Prostate gland (tissue), 2 donors: ENCODE measurements around the gene PODXL2. TPM values are rescaled to one million over a fixed set of nuclear protein-coding genes. Genes with fewer than 3 reads are reported as not detected.

Experiments used
- DNase-seq: peaks from one replicate; pipeline ENCODE4 v3.0.0-alpha.2; 2019; ENCODE audit warnings: low spot score
- H3K27ac ChIP-seq, 2 donors: fragments of 200-600 bp; sonication (generic); 2 replicates each; pipeline ENCODE4 v1.5.1; 2017 to 2019
- H3K27me3 ChIP-seq: fragments of 200-600 bp; sonication (generic); replicated peaks from 2 replicates; pipeline ENCODE4 v1.5.1; 2019; ENCODE audit not compliant: insufficient read depth
- H3K36me3 ChIP-seq, 2 donors: fragments of 200-600 bp; sonication (generic); 1 replicate in 1 of 2; 2 replicates in 1 of 2; pipeline versions ENCODE4 v1.5.1 to v1.8.1; 2017 to 2019
- H3K4me1 ChIP-seq: fragments of 200-600 bp; sonication (generic); replicated peaks from 2 replicates; pipeline ENCODE4 v1.5.1; 2019
- H3K4me3 ChIP-seq, 2 donors: fragments of 200-600 bp; sonication (generic); 2 replicates each; pipeline ENCODE4 v1.5.1; 2017 to 2019
- H3K9me3 ChIP-seq: fragments of 200-600 bp; sonication (generic); 2 replicates; pipeline ENCODE4 v1.5.1; 2017
- POLR2A ChIP-seq: fragments of 450-650 bp; IDR thresholded peaks from one replicate; pipeline ENCODE4 v1.6.1; 2016; ENCODE audit warnings: antibody characterized with exemption, mild to moderate bottlenecking
- POLR2AphosphoS5 ChIP-seq: sonication (generic); formaldehyde crosslinking; IDR thresholded peaks from one replicate; pipeline ENCODE4 v1.6.1; 2017; ENCODE audit warnings: antibody characterized with exemption
- WGBS: methylation state at CpG from one replicate; pipeline ENCODE4 v1.1.5; 2018; 5-methylcytosine and 5-hydroxymethylcytosine counted together
- intact Hi-C: fragments of 100-400 bp; cut with DNase I; formaldehyde crosslinking; loops from one replicate; pipeline ENCODE4 v1.14.2; 2022
- total RNA-seq, 2 donors: library from RNA; depleted of rRNA; stranded (reverse); fragments of >200 nt; gene quantifications; one replicate each; pipeline ENCODE4 v1.1.0, GENCODE V29; 2016
- TF ChIP-seq, protein P1 (sequence below), 4 experiments: fragments of 200-600 bp in 2 of 4; fragments of 450-650 bp in 2 of 4; sonication (generic) in 2 of 4; IDR thresholded peaks; 1 replicate in 3 of 4; 2 replicates in 1 of 4; pipeline ENCODE4 v1.5.1; 2016 to 2019; ENCODE audit warnings: antibody characterized with exemption in 4 of 4, mild to moderate bottlenecking in 2 of 4, moderate library complexity in 2 of 4

Gene PODXL2
- total RNA-seq, 2 donors from 2014 or later, result 63.9 to 73.7 TPM

DNA sequence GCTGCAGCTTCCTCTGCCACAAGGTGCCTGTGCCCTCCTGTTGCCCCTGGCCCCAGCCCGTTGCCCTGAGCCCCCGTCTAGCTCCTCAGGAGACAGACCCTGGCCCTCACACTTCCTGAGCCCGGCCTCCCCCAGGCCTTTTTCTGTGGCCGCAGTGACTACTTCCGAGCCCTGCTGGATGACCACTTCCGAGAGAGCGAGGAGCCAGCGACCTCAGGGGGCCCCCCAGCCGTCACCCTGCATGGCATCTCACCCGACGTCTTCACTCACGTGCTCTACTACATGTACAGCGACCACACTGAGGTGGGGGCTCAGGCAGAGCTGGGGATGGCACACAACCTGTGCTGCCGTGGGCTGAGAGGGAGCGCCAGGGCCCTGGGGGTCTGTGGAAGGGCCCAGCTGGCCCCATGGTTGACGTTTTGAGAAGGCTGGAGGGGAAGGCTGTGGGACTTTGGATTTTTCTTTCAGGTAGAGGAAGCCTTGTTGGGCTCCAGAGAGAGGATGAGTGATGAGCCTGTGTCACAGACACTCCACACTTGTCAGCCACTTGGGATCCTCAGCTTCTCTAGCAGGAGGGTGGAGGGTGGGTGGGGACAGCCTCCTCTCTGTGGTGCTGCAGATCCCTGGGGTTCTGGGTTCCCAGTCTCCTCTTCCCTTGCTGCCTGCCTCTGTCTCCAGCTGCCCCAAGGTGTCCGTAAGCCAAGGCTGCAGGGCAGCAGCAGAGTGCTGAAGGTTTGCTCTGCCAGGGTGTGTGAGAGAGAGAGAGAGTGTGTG, 48.7 kb downstream of the PODXL2 start:
- DNase-seq, result no peak
- Histone ChIP-seq H3K4me3 (no peak overlapping the region), H3K36me3 (peaks cover 0 to 8% of the 10 kb centered on the region in 2 donors), H3K27me3 (no peaks in the 10 kb centered on the region), H3K4me1 (no peaks in the 10 kb centered on the region), H3K9me3 (no peaks in the 10 kb centered on the region), H3K27ac (no peak overlapping the region)
- no peak for TF ChIP-seq POLR2AphosphoS5
- 89% methylated on average over 17 of the region's 17 CpGs for WGBS
- intact Hi-C loops, result loop anchor here (10.0 kb wide), 1 partner anchor 377 kb away; the partner anchor contains the start of gene SEC61A1

DNA sequence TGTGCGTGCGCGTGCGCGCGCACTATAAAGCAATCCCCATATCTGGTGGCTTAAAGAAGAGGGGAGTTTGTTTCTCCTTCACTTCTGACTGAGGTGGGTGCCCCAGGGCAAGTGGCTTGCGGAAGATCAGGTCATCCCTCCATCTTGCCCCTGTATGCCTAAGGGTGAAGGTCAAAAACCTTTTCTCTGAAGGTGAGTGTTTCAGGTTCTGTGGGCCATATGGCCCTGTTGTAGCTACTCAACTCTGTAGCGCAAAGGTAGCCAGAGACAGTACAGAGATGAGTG, 49.3 kb downstream of the PODXL2 start:
- no peak overlapping the region for H3K4me3 ChIP-seq
- no peaks in the 10 kb centered on the region for H3K4me1 ChIP-seq
- H3K27me3 ChIP-seq, result no peaks in the 10 kb centered on the region
- WGBS, result 90% methylated on average over 8 of the region's 8 CpGs
- TF ChIP-seq, protein P1, sequence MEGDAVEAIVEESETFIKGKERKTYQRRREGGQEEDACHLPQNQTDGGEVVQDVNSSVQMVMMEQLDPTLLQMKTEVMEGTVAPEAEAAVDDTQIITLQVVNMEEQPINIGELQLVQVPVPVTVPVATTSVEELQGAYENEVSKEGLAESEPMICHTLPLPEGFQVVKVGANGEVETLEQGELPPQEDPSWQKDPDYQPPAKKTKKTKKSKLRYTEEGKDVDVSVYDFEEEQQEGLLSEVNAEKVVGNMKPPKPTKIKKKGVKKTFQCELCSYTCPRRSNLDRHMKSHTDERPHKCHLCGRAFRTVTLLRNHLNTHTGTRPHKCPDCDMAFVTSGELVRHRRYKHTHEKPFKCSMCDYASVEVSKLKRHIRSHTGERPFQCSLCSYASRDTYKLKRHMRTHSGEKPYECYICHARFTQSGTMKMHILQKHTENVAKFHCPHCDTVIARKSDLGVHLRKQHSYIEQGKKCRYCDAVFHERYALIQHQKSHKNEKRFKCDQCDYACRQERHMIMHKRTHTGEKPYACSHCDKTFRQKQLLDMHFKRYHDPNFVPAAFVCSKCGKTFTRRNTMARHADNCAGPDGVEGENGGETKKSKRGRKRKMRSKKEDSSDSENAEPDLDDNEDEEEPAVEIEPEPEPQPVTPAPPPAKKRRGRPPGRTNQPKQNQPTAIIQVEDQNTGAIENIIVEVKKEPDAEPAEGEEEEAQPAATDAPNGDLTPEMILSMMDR (IDR thresholded peaks at IDR 0.05), result no peak
- TF ChIP-seq POLR2A (no peak), POLR2AphosphoS5 (no peak)
- no peak overlapping the region for H3K27ac ChIP-seq
- H3K9me3 ChIP-seq, result no peaks in the 10 kb centered on the region
- intact Hi-C loops, result loop anchor here (10.0 kb wide), 1 partner anchor 377 kb away; the partner anchor contains the start of gene SEC61A1
- peaks cover 0 to 8% of the 10 kb centered on the region in 2 donors for H3K36me3 ChIP-seq
- DNase-seq, result no peak

DNA sequence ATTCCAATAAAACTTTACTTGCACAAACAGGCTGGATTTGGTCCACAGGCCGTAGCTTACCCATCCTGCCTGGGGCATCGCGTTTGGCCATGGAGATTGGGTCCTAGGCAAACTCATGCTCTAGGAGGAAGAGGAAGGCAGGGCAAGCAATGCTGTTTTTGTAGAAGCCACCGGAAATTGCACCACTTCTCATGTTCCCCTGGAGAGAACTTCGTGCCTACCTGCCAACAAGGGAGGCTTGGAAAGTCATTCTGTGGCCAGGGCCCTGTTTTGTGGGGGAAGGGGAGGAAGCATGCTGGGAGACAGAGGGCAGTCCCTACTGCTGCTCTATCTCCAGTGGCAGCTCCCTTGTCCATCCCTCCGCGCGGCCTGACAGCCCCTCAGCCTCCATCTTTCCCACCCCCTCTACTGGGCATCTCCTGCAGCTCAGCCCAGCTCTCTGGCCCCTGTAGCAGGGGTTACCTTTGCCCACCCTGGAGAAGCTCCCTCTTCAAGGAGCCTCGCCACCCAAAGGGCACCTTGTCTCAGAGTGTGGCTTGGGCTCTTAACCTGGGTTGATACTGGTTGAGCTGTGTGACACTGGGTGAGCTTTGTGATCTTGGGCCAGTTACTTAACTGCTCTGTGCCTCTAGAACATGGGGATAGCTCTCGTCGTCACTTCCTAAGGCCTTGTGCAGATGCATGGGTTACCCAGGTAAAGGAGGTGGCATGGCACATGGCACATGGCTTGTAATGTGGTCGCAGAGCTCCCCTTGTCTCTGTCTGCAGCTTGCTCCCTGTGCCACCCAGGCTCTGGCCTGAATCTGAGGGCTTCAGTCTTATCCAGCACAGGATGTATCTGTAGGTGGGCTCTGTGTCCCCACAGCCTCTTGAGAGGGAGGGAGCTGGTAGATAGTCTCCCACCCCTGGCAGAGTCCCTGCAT, 49.9 kb downstream of the PODXL2 start:
- no peak for DNase-seq
- Histone ChIP-seq H3K27me3 (no peaks in the 10 kb centered on the region), H3K27ac (no peak overlapping the region), H3K9me3 (no peaks in the 10 kb centered on the region), H3K36me3 (peaks cover 0 to 8% of the 10 kb centered on the region in 2 donors), H3K4me1 (no peaks in the 10 kb centered on the region), H3K4me3 (no peak overlapping the region)
- WGBS, result 71% methylated on average over 12 of the region's 12 CpGs
- intact Hi-C loops, result loop anchor here (10.0 kb wide), 1 partner anchor 376 kb away; the partner anchor contains the start of gene SEC61A1
- TF ChIP-seq POLR2A, result no peak
- TF ChIP-seq, protein P1 (IDR thresholded peaks at IDR 0.05), result no peak
- TF ChIP-seq POLR2AphosphoS5, result no peak

DNA sequence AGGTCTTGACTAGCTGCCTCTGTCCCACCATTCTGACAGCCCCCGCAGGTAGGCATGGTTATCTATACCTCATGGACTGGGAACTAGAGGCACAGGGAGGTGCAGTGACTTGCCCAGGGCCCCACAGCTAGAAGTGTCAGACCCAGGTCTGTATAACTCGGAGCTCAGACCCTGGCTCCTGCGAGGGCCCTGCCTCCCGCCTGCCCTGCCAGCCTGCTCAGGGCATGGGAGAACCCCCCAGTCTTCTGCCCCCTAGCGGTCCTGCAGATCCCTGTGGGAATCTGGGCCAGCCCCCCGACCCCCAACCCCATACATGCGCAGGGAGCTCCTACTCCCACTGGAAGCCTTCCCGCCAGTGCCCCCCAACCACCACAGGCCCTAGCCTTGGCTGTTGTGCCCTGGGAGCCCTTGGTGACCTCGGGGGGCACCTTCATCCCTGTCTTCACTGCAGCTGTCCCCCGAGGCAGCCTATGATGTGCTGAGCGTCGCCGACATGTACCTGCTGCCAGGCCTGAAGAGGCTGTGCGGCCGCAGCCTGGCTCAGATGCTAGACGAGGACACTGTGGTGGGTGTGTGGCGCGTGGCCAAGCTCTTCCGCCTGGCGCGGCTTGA, 50.7 kb downstream of the PODXL2 start:
- no peaks in the 10 kb centered on the region for H3K4me1 ChIP-seq
- no peaks in the 10 kb centered on the region for H3K27me3 ChIP-seq
- H3K9me3 ChIP-seq, result no peaks in the 10 kb centered on the region
- WGBS, result 94% methylated on average over 21 of the region's 21 CpGs
- TF ChIP-seq, protein P1 (IDR thresholded peaks at IDR 0.05), result no peak
- TF ChIP-seq POLR2A (no peak), POLR2AphosphoS5 (no peak)
- intact Hi-C loops, result loop anchor here (10.0 kb wide), 1 partner anchor 375 kb away; the partner anchor contains the start of gene SEC61A1
- no peak overlapping the region for H3K4me3 ChIP-seq
- DNase-seq, result no peak
- H3K27ac ChIP-seq, result no peak overlapping the region
- H3K36me3 ChIP-seq, result peaks cover 0 to 8% of the 10 kb centered on the region in 2 donors

DNA sequence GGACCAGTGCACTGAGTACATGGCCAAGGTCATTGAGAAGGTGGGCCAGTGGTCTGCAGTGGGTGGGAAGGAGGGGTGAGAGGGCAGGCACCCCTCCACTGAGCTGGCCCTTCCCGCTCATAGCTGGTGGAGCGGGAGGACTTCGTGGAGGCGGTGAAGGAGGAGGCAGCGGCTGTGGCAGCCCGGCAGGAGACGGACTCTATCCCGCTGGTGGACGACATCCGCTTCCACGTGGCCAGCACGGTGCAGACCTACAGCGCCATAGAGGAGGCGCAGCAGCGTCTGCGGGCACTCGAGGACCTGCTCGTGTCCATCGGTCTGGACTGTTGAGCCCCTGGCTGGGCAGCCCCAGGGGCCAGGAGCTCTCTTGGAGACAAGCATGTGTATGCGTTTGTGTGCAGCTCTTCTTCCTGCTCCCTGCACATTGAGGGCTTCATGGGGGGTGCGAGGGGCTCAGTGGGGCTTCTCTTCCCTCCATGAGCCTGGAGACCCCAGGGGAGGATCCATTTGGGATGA, 51.2 kb downstream of the PODXL2 start:
- intact Hi-C loops, result no loop called here
- H3K27ac ChIP-seq, result no peak overlapping the region
- no peaks in the 10 kb centered on the region for H3K4me1 ChIP-seq
- 94% methylated on average over 21 of the region's 21 CpGs for WGBS
- H3K27me3 ChIP-seq, result no peaks in the 10 kb centered on the region
- no peak overlapping the region for H3K4me3 ChIP-seq
- peaks cover 0 to 8% of the 10 kb centered on the region in 2 donors for H3K36me3 ChIP-seq
- no peaks in the 10 kb centered on the region for H3K9me3 ChIP-seq
- TF ChIP-seq POLR2A (no peak), POLR2AphosphoS5 (no peak)
- TF ChIP-seq, protein P1 (IDR thresholded peaks at IDR 0.05), result no peak
- DNase-seq, result no peak
